ENCODE data around the gene RASAL1.

Gene RASAL1

GRCh38 chr12:113115455-113116126, 20.0 kb downstream of the RASAL1 start:
- DNase-seq, result no peak

- no peak for DNase-seq
Measured at GRCh38 chr12:113114447-113115178, 20.9 kb downstream of the RASAL1 start.

GRCh38 chr12:113113397-113113796, 22.2 kb downstream of the RASAL1 start:
- no peak for DNase-seq

GRCh38 chr12:113112043-113112899, 23.3 kb downstream of the RASAL1 start:
- no peak for DNase-seq

- DNase-seq, result no peak
Measured at GRCh38 chr12:113111247-113111646, 24.3 kb downstream of the RASAL1 start.

GRCh38 chr12:113109872-113110599, 25.5 kb downstream of the RASAL1 start:
- DNase-seq, result no peak

GRCh38 chr12:113109360-113109759, 26.2 kb downstream of the RASAL1 start:
- no peak for DNase-seq

- no peak for DNase-seq
Measured at GRCh38 chr12:113108308-113108707, 27.3 kb downstream of the RASAL1 start.

- DNase-seq, result no peak
Measured at GRCh38 chr12:113106361-113106760, 29.2 kb downstream of the RASAL1 start.

- DNase-seq, result no peak
Measured at GRCh38 chr12:113105606-113106271, 29.8 kb downstream of the RASAL1 start.

GRCh38 chr12:113104953-113105510, 30.5 kb downstream of the RASAL1 start:
- no peak for DNase-seq

GRCh38 chr12:113103756-113104450, 31.7 kb downstream of the RASAL1 start:
- peak; percentile 64 for DNase-seq

GRCh38 chr12:113102811-113103210, 32.8 kb downstream of the RASAL1 start:
- DNase-seq, result no peak

GRCh38 chr12:113101751-113102150, 33.8 kb downstream of the RASAL1 start:
- no peak for DNase-seq

- no peak for DNase-seq
Measured at GRCh38 chr12:113099764-113100163, 35.8 kb downstream of the RASAL1 start.

- no peak for DNase-seq
Measured at GRCh38 chr12:113099364-113099763, 36.2 kb downstream of the RASAL1 start.

GRCh38 chr12:113098441-113099028, 37.0 kb downstream of the RASAL1 start:
- DNase-seq, result peak; percentile 50

- DNase-seq, result no peak
Measured at GRCh38 chr12:113097716-113098440, 37.7 kb downstream of the RASAL1 start.

- no peak for DNase-seq
Measured at GRCh38 chr12:113096675-113097461, 38.7 kb downstream of the RASAL1 start.
